Measurements from ENCODE around the gene KRTAP4-4. TPM values are rescaled to one million over a fixed set of nuclear protein-coding genes. Genes with fewer than 3 reads are reported as not detected.

KRTAP4-4 gene
- total and polyA plus RNA-seq, 9 of the 15 experiments (the other 6 are each of a cell fraction or from before 2014, with no cell fraction given), result not detected

GRCh38 chr17:41176744-41177387 is 16.3 kb upstream of the KRTAP4-4 start:
- Histone ChIP-seq H3K9me3 (replicated peaks; ENCODE audit: control insufficient read depth, insufficient read depth, low read depth, low read length) (no peaks in the 10 kb centered on the region), H2AFZ (ENCODE audit: low read depth, low read length) (no peak overlapping the region), H3K4me2 (ENCODE audit: insufficient read depth, low read length) (no peak overlapping the region), H4K20me1 (replicated peaks; ENCODE audit: control insufficient read depth, insufficient read depth, low read length) (no peaks in the 10 kb centered on the region; the same call in 1 of the 2 replicates), H3K9me1 (ENCODE audit: control insufficient read depth, insufficient read depth, low read length) (no peaks in the 10 kb centered on the region), H3K79me2 (ENCODE audit: control insufficient read depth, insufficient read depth, low read length) (no peaks in the 10 kb centered on the region), H3K4me1 (replicated peaks in 1 of 2; ENCODE audit: control insufficient read depth in 2 of 2, insufficient read depth in 2 of 2, low read length in 2 of 2) (no peaks in the 10 kb centered on the region), H3K27me3 (ENCODE audit: control insufficient read depth in 2 of 2, insufficient read depth in 2 of 2, low read length in 2 of 2) (peaks cover 3 to 10% of the 10 kb centered on the region in 2 experiments; a peak in 3 of 5 replicates), H3K9ac (ENCODE audit: insufficient read depth in 1 of 2, low read depth in 2 of 2, low read length in 2 of 2) (no peak overlapping the region), H3K27ac (ENCODE audit: extremely low read depth, low read depth, low read length) (no peak overlapping the region), H3K4me3 (no peak overlapping the region), H3K36me3 (ENCODE audit: control insufficient read depth, insufficient read depth, low read length) (no peaks in the 10 kb centered on the region)
- TF ChIP-seq ATF6 (CRISPR knock-in tag; IDR thresholded peaks at IDR 0.05) (no peak), MYC (IDR thresholded peaks at IDR 0.05; ENCODE audit: low read depth, low read length) (no peak), MYC (CRISPR knock-in tag; IDR thresholded peaks at IDR 0.05; ENCODE audit: borderline replicate concordance, low read depth) (no peak)
- ChIA-PET POLR2A (no interaction called here), CTCF (ENCODE audit: low intra/inter-chr PET ratio) (no interaction called here)
- intact Hi-C loops (cut with micrococcal nuclease), result no loop called here
- DNase-seq (ENCODE audit: extremely low read depth in 1 of 4, low spot score in 3 of 4) (no peak), FAIRE-seq (no peak), ATAC-seq (no peak)
- 0% methylated on average over 3 of the region's 3 CpGs for WGBS (ENCODE audit: insufficient coverage, low coverage, missing lambda C conversion rate)
- in situ Hi-C loops (cut with MboI), result no loop called here
- no TSS peak for BruUV-seq (replicated peaks)

Data from K562 (cell line).